SH-SY5Y (cell line): ENCODE results near the gene ASH1L.

ENCODE experiments used
- GATA2 ChIP-seq: IDR thresholded peaks from 2 replicates; pipeline ENCODE4 v1.6.1; 2011; ENCODE audit warnings: mild to moderate bottlenecking, low read depth, low read length
- GATA3 ChIP-seq: IDR thresholded peaks from 2 replicates; pipeline ENCODE4 v1.6.1; 2011; ENCODE audit warnings: low read depth, mild to moderate bottlenecking, low read length, moderate library complexity

- TF ChIP-seq GATA2: no peak
- TF ChIP-seq GATA3: no peak
These were observed 172.8 kb downstream of the ASH1L start for GRCh38 chr1:155389826-155390225.
